Testis (tissue), 3 donors: ENCODE measurements around the gene ITPKC. TPM values are rescaled to one million over a fixed set of nuclear protein-coding genes. Genes with fewer than 3 reads are reported as not detected.
"Not testable (repeated sequence)": the region's sequence is repeated elsewhere in the genome, so short reads cannot be mapped to it uniquely, and the experiment has no call there.

ENCODE experiments used
- DNase-seq: peaks from one replicate; pipeline ENCODE4 v3.0.0-alpha.2; 2019
- H3K27ac ChIP-seq, 2 donors: fragments of 200-600 bp; sonication (generic); one replicate each; pipeline ENCODE4 v1.5.1; 2019
- H3K27me3 ChIP-seq: fragments of 200-600 bp; sonication (generic); one replicate; pipeline ENCODE4 v1.5.1; 2019
- H3K36me3 ChIP-seq: fragments of 200-600 bp; sonication (generic); one replicate; pipeline ENCODE4 v1.5.1; 2017; ENCODE audit warnings: low read depth; ENCODE audit errors: missing control alignments
- H3K4me1 ChIP-seq: fragments of 200-600 bp; sonication (generic); one replicate; pipeline ENCODE4 v1.5.1; 2019
- H3K4me3 ChIP-seq, 2 donors: fragments of 200-600 bp; sonication (generic); one replicate each; pipeline ENCODE4 v1.5.1; 2017 to 2019
- H3K9me3 ChIP-seq: fragments of 200-600 bp; sonication (generic); one replicate; pipeline ENCODE4 v1.5.1; 2017
- CTCF ChIP-seq, 3 experiments: fragments of 450-650 bp in 2 of 3; fragments of 200-600 bp in 1 of 3; sonication (generic) in 1 of 3; IDR thresholded peaks; one replicate each; pipeline ENCODE4 v1.5.1; 2016 to 2019; ENCODE audit warnings: antibody characterized with exemption in 3 of 3, mild to moderate bottlenecking in 2 of 3, moderate library complexity in 1 of 3
- POLR2A ChIP-seq: fragments of 450-650 bp; IDR thresholded peaks from one replicate; pipeline ENCODE4 v1.6.1; 2017; ENCODE audit warnings: antibody characterized with exemption, mild to moderate bottlenecking, moderate library complexity
- WGBS, 2 donors: methylation state at CpG; one replicate each; pipeline ENCODE4 v1.1.5; 2018; 5-methylcytosine and 5-hydroxymethylcytosine counted together
- intact Hi-C: fragments of 100-400 bp; cut with DNase I; formaldehyde crosslinking; loops from one replicate; pipeline ENCODE4 v1.15.1; 2023; ENCODE audit warnings: low total_unique reads
- polyA plus RNA-seq: library from polyadenylated mRNA; stranded (reverse); fragments of 350-450 nt; fragmentation: Illumina TruSeq; extraction: RNeasy Lipid Tissue Mini Kit (QIAGEN cat#74804); gene quantifications from one replicate; pipeline ENCODE4 v1.2.3, GENCODE V29; 2014; ENCODE audit warnings: low read depth, low replicate concordance; ENCODE audit not compliant: insufficient read depth
- total RNA-seq, 2 donors: library from RNA; depleted of rRNA; stranded (reverse); fragments of >200 nt; gene quantifications; one replicate each; pipeline ENCODE4 v1.2.3, GENCODE V29; 2016

The ITPKC gene
- total and polyA plus RNA-seq, 3 donors from 2014 or later = 11.6 to 20.8 (median 19.2) TPM

- H3K4me1 ChIP-seq = no peaks in the 10 kb centered on the region
- DNase-seq = no peak
- no peaks in the 10 kb centered on the region for H3K36me3 ChIP-seq
- no peak overlapping the region for H3K27ac ChIP-seq
- H3K27me3 ChIP-seq = no peaks in the 10 kb centered on the region
- WGBS, 2 donors = 90 to 91% methylated on average over 17 of the region's 17 CpGs
- H3K9me3 ChIP-seq = no peaks in the 10 kb centered on the region
- no peak for TF ChIP-seq POLR2A
- no peak for TF ChIP-seq CTCF (IDR thresholded peaks at IDR 0.05)
- H3K4me3 ChIP-seq = no peak overlapping the region
- intact Hi-C loops = no loop called here
Measured at GRCh38 chr19:40762754-40763470, 46.0 kb downstream of the ITPKC start.

- Histone ChIP-seq H3K4me1 (no peaks in the 10 kb centered on the region), H3K4me3 (no peak overlapping the region), H3K27ac (no peak overlapping the region), H3K9me3 (no peaks in the 10 kb centered on the region), H3K27me3 (no peaks in the 10 kb centered on the region), H3K36me3 (no peaks in the 10 kb centered on the region)
- TF ChIP-seq POLR2A = no peak
- TF ChIP-seq CTCF (IDR thresholded peaks at IDR 0.05) = no peak
- WGBS, 2 donors = 92 to 96% methylated on average over 6 to 7 of the region's 7 CpGs
- intact Hi-C loops = no loop called here
- no peak for DNase-seq
Measured at GRCh38 chr19:40763526-40763925, 46.6 kb downstream of the ITPKC start.

- TF ChIP-seq CTCF (IDR thresholded peaks at IDR 0.05) = no peak
- TF ChIP-seq POLR2A = no peak
- DNase-seq = no peak
- H3K27ac ChIP-seq = no peak overlapping the region
- H3K4me3 ChIP-seq = no peak overlapping the region
- no peaks in the 10 kb centered on the region for H3K27me3 ChIP-seq
- no peaks in the 10 kb centered on the region for H3K9me3 ChIP-seq
- 85 to 89% methylated on average over 9 to 10 of the region's 10 CpGs for WGBS, 2 donors
- no peaks in the 10 kb centered on the region for H3K36me3 ChIP-seq
- H3K4me1 ChIP-seq = no peaks in the 10 kb centered on the region
- intact Hi-C loops = no loop called here
Measured at GRCh38 chr19:40763963-40764362, 47.1 kb downstream of the ITPKC start.

GRCh38 chr19:40766385-40766784 is 49.5 kb downstream of the ITPKC start:
- WGBS, 2 donors = 93 to 96% methylated on average over 13 of the region's 13 CpGs
- H3K36me3 ChIP-seq, H3K4me1 ChIP-seq, H3K27me3 ChIP-seq, H3K9me3 ChIP-seq, intact Hi-C loops, DNase-seq, H3K4me3 ChIP-seq, H3K27ac ChIP-seq: not testable (repeated sequence)

- Histone ChIP-seq H3K4me1 (no peaks in the 10 kb centered on the region), H3K27me3 (no peaks in the 10 kb centered on the region), H3K27ac (no peak overlapping the region), H3K36me3 (no peaks in the 10 kb centered on the region), H3K4me3 (no peak overlapping the region), H3K9me3 (no peaks in the 10 kb centered on the region)
- no peak for DNase-seq
- WGBS, 2 donors = 75 to 78% methylated on average over 5 of the region's 5 CpGs
- TF ChIP-seq CTCF (IDR thresholded peaks at IDR 0.05) (no peak), POLR2A (no peak)
- intact Hi-C loops = no loop called here
Measured at GRCh38 chr19:40768869-40769268, 52.0 kb downstream of the ITPKC start.

- intact Hi-C loops, H3K4me1 ChIP-seq, H3K4me3 ChIP-seq, H3K36me3 ChIP-seq, H3K27ac ChIP-seq, H3K27me3 ChIP-seq, H3K9me3 ChIP-seq: not testable (repeated sequence)
- 91 to 92% methylated on average over 10 of the region's 10 CpGs for WGBS, 2 donors
- DNase-seq = peak; percentile 45
Measured at GRCh38 chr19:40771101-40771862, 54.4 kb downstream of the ITPKC start.
